GM19099 (cell line): ENCODE results near the gene MROH9.

Experiments
- POLR2A ChIP-seq: IDR thresholded peaks from 3 replicates; pipeline ENCODE4 v1.6.1; 2011; ENCODE audit warnings: low read depth; ENCODE audit not compliant: insufficient read length; ENCODE audit errors: extremely low read depth

Gene MROH9

GRCh38 chr1:170935231-170935630, at the start of gene MROH9:
Gene MROH9, plus strand, starts transcription at chr1:170935534. Its CDS starts 10,023 bp downstream, at chr1:170945557.
- TF ChIP-seq POLR2A = no peak

- no peak for TF ChIP-seq POLR2A
Measured at GRCh38 chr1:170885551-170885950, 49.8 kb upstream of the MROH9 start.

- TF ChIP-seq POLR2A = no peak
Measured at GRCh38 chr1:170886460-170886859, 48.9 kb upstream of the MROH9 start.

GRCh38 chr1:170887726-170888125, 47.6 kb upstream of the MROH9 start:
- no peak for TF ChIP-seq POLR2A

- no peak for TF ChIP-seq POLR2A
Measured at GRCh38 chr1:170891872-170892271, 43.5 kb upstream of the MROH9 start.

GRCh38 chr1:170893655-170894297, 41.6 kb upstream of the MROH9 start:
- TF ChIP-seq POLR2A = no peak

GRCh38 chr1:170903961-170904360, 31.4 kb upstream of the MROH9 start:
- TF ChIP-seq POLR2A = no peak

GRCh38 chr1:170908942-170909341, 26.4 kb upstream of the MROH9 start:
- no peak for TF ChIP-seq POLR2A

GRCh38 chr1:170910273-170910672, 25.1 kb upstream of the MROH9 start:
- TF ChIP-seq POLR2A = no peak

GRCh38 chr1:170917373-170917772, 18.0 kb upstream of the MROH9 start:
- no peak for TF ChIP-seq POLR2A

- TF ChIP-seq POLR2A = no peak
Measured at GRCh38 chr1:170927955-170928840, 7.1 kb upstream of the MROH9 start.

- TF ChIP-seq POLR2A = no peak
Measured at GRCh38 chr1:170929412-170929834, 5.9 kb upstream of the MROH9 start.

- no peak for TF ChIP-seq POLR2A
Measured at GRCh38 chr1:170929835-170930554, 5.3 kb upstream of the MROH9 start.

- no peak for TF ChIP-seq POLR2A
Measured at GRCh38 chr1:170931650-170932049, 3.7 kb upstream of the MROH9 start.

GRCh38 chr1:170932236-170932635, 3.1 kb upstream of the MROH9 start:
- no peak for TF ChIP-seq POLR2A

- no peak for TF ChIP-seq POLR2A
Measured at GRCh38 chr1:170938281-170938680, 2.9 kb downstream of the MROH9 start.

GRCh38 chr1:170939476-170939875, 4.1 kb downstream of the MROH9 start:
- TF ChIP-seq POLR2A = no peak
